GM18498 (cell line): ENCODE data around the gene SLC25A21.
"Not testable (repeated sequence)": the region's sequence is repeated elsewhere in the genome, so short reads cannot be mapped to it uniquely, and the experiment has no call there.

Source experiments
- ATAC-seq: cut with Tn5 transposase; IDR thresholded peaks from one replicate; pipeline ENCODE4 v1.9.1; 2021; ENCODE audit warnings: mild to moderate bottlenecking, moderate library complexity; ENCODE audit not compliant: unreplicated experiment

SLC25A21 gene

GRCh38 chr14:36996857-36997590 is 175.4 kb downstream of the SLC25A21 start:
- no peak for ATAC-seq

GRCh38 chr14:36996133-36996856 is 176.1 kb downstream of the SLC25A21 start:
- no peak for ATAC-seq

- ATAC-seq, result no peak
These were observed 182.6 kb downstream of the SLC25A21 start for GRCh38 chr14:36989806-36990205.

GRCh38 chr14:36988989-36989388 is 183.4 kb downstream of the SLC25A21 start:
- ATAC-seq, result no peak

- no peak for ATAC-seq
These were observed 183.8 kb downstream of the SLC25A21 start for GRCh38 chr14:36988568-36988967.

DNA sequence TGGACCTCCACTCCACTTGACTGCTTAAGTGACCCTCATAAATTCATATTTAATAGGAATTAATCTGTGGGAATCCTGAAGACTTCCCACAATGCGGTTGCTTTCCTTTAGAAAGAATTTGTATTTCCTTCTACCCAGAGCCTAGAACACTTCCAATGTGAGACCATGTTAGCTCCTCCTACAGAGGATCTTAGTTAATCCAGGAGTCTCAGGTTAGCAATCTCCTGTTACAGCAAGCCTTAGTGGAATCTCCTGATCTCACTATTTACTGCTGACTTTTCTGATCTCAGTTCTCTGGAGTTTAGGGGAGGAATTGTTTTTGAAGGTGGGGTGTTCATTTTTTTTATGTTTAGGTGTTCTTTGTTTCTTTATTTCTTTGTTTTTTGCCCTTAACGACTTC is 186.0 kb downstream of the SLC25A21 start:
- ATAC-seq, result no peak

GRCh38 chr14:36981832-36982529 is 190.4 kb downstream of the SLC25A21 start:
- no peak for ATAC-seq

DNA sequence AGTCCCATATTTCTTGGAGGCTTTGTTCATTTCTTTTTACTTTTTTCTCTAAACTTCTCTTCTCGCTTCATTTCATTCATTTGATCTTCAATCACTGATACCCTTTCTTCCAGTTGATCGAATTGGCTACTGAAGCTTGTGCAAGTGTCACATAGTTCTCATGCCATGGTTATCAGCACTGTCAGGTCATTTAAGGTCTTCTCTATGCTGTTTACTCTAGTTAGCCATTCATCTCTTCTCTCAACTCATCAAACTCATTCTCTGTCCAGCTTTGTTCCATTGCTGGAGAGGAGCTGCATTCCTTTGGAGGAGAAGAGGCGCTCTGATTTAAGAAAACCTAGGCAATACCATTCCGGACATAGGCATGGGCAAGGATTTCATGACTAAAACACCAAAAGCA is 192.0 kb downstream of the SLC25A21 start:
- ATAC-seq, result not testable (repeated sequence)

DNA sequence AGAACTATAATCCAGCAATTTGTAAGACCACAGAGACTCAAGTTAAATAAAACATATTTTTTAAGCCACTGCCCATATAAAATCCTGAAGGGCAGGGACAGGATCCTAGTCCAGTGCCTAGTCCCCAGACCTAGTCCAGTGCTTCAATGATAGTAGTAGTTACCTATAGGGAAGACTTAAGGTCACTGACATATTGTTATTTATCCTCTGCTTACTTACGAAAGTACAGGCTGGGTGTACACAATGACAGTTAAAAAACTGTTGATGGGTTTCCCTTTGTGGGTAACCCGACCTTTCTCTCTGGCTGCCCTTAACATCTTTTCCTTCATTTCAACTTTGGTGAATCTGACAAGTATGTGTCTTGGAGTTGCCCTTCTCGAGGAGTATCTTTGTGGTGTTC is 192.5 kb downstream of the SLC25A21 start:
- no peak for ATAC-seq

DNA sequence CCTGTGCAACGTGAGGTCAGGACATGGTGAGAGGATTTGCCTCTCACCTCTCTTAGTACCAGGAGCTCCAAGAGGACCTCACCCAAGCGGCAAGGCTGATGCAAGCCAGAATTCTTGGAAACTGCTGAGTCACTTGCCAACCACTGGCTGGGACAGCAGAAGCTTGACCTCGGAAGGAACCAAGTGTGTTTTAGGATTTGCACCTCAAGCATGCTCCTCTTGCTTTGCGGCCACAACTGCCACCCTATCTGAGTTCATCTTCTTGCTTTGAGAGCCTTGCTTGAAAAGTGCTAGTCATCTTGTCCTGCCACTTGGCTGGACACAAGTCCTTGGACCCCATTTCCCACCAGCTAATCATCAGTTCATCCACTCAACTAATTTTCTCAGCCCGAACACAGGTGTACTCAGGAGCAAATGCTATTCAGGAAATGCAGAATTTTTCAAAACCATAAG is 195.8 kb downstream of the SLC25A21 start:
- ATAC-seq, result no peak

DNA sequence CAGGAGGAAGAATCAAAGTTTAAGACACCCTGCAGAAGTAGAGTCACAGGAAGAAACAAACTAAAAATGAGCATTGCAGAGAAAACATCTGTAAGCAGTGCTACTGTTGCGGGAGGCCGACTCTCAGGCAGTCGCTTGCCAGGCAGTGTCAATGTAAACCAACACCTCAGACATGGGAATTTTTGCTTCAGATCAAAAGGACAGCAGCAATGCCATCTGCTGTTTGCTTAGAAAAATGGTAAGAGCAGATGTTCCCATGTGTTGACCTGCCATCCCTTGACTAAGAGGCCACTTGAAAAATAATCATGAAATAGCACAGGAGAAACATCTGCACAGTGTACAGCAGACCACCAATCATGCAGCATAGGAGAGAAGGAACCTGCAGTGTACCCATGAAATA is 196.6 kb downstream of the SLC25A21 start:
- ATAC-seq, result no peak

GRCh38 chr14:36974985-36975384 is 197.4 kb downstream of the SLC25A21 start:
- no peak for ATAC-seq

DNA sequence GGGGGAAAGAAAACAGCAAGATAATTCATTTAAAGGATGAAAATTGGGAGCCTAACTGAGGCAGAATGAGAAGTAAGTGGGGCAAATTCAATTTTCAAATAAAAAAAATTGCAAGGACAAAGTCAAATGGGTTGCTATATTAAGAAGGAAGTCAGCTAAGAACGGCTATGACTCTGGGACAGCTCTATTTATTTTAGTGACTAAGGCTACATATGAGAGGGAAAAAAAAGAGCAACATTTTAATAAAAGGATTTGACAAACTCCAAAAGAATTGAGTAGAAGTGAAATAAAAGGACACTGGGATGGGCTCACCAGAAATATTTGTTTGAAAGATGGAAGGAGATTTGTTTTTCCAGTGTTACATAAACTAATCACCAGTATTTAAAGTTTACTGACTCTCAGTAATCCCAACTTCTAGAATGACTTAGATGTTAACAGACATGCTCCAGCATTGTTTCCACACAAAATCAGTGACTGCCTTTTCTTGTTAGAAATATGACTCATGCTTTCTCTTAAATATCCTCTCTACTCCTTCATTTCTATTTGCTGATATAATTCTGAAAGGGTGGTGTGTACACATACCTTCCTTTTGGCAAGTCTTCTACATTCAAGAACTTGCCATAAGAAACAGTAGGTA is 198.5 kb downstream of the SLC25A21 start:
- no peak for ATAC-seq

DNA sequence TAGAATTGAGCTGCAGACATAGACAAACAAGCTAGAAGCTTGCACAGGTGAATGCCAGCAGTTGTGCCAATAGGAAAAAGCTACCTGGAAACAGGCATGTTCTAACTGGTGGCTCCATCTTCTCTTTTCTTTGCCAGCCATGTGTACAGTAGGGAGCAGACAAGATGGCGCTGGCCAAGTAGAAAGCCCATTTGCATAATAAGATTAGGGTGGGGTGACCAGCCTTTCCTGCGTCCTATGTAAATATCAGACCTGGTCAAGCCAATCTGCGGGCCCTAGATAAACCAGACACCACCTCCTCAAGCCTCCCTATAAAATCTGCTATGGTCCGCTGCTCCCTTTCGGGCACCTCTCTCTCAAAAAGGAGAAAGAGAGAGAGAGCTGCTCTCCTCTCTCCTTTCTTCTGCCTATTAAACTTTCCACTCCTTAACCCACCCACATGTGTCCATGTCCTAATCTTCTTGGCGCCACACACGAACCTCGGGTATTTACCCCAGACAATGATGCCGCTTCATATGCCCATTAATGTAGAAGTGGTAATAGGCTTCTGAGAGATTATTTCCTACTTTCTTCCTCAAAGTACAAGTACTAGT is 201.0 kb downstream of the SLC25A21 start:
- no peak for ATAC-seq

- no peak for ATAC-seq
These were observed 204.4 kb downstream of the SLC25A21 start for GRCh38 chr14:36967892-36968555.

DNA sequence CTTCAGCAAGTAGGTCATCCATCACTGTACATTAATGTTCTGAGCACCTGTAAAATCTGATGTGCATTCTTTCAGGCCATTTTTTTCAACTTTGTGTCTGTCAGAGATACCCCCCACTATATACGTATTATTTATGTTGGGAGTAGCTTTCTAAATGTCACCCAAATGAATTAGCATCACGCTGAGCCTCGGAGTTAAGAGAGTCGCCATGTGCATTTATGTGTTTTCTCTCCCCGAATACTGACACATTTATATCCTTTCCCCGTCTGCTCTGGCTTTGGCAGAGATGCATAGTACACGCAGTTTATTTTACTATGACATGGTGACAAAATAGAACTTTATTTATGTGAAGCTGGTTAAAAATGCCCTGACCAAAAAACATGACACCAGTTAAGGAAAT is 216.4 kb downstream of the SLC25A21 start:
- no peak for ATAC-seq

DNA sequence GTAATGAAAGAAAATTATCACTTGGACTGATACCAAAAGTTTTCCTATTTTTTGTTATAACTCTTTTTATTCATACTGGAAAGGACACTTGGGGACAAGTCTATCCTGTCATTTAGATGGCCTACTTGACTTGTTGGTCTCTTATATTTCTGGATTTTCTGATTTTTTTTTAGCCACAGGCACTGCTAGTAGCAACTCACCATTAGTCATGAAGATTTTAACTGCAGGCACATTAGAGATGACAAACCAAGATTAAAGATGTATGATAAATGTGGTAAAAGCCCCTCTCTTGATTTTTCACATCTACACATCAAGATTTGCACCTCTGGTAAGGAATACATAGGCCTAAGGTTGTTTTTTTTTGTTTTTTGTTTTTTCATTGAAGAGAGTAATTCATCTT is 217.0 kb downstream of the SLC25A21 start:
- no peak for ATAC-seq

DNA sequence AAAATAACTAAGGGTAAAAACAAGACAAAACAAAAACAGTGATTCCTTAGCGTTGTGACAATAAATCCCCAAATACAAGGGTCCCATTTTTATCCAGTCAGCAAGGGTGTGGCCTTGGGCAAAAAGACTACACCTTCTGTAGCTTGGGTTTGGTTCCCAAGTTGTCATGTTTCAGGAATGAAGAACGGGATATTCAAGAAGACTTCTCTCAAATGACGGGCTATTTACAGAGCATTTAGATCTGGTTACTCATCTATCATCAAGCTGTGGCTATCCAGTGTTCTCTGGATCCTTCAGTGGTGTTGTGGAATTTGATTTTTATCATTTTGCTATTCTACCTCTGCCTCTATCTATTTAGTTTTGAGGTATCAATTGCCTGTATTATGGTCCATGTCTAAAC is 219.7 kb downstream of the SLC25A21 start:
- ATAC-seq, result no peak

DNA sequence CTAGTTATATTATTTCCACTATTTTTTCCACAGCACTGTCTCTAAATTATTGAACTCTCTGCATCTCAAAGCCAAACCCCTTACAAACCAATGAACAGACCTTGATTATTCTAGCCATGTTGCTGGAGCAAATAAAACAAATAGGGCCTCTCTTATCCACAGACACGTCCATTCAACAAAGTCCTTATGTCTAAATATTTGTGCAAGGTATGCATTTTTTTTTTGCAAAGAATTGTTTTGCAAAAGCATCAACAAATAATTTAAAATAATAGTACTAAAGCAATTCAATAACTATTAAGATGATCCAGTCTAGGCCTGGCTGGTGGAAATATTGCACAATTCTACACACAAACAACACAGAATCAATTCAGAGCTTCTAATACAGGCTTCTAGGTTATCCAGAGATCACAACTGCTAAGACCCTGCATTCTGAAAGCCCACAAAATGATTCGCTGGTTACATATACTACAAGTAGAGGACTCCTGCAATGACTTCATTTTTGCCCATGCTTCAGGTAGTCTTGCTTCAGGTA is 221.0 kb downstream of the SLC25A21 start:
- no peak for ATAC-seq

DNA sequence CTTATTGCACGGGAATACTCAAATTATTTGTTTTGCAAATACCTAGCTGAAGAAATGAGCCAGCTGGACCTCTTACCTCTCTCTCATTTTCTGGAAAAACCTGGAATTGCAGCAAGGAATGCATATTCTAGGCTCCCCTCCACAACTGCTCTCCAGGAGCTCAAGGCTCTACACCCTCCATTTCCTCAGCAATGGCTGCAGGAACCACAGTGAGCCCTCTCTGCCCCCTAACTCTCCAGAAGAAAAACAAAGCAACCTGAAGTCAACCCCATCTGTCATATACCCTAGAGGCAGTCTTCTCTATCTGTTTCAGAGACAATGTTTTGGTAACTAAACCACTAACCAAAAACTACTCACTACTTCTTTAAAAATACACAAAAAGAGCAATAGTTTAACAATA is 221.6 kb downstream of the SLC25A21 start:
- ATAC-seq, result no peak
